OCI-LY1 (cell line): ENCODE data around the gene USH2A.

Source experiments
- H2AFZ ChIP-seq: fragments of 200-600 bp; sonication (generic), shearing (Covaris generic); 2 replicates; pipeline ENCODE4 v1.6.0; 2014; ENCODE audit warnings: antibody characterized with exemption, mild to moderate bottlenecking, low read length
- H3F3A ChIP-seq: fragments of 200-600 bp; sonication (generic), shearing (Covaris generic); 2 replicates; pipeline ENCODE4 v1.6.0; 2014; ENCODE audit warnings: mild to moderate bottlenecking, antibody characterized with exemption, low read length, moderate library complexity; ENCODE audit not compliant: insufficient read depth
- H3K27ac ChIP-seq: fragments of 200-600 bp; sonication (generic); 2 replicates; pipeline ENCODE4 v1.5.1; 2014; ENCODE audit warnings: low read length, mixed run types, mild to moderate bottlenecking, low read depth; ENCODE audit not compliant: poor library complexity, severe bottlenecking
- H3K27me3 ChIP-seq: fragments of 200-600 bp; sonication (generic); 2 replicates; pipeline ENCODE4 v1.6.0; 2014; ENCODE audit warnings: antibody characterized with exemption, mild to moderate bottlenecking, low read length, moderate library complexity; ENCODE audit not compliant: insufficient read depth
- H3K36me3 ChIP-seq: fragments of 200-600 bp; sonication (generic); 2 replicates; pipeline ENCODE4 v1.6.1; 2014; ENCODE audit warnings: mild to moderate bottlenecking, antibody characterized with exemption, low read length, moderate library complexity, mixed read lengths; ENCODE audit not compliant: insufficient read depth
- H3K4me1 ChIP-seq: fragments of 200-600 bp; sonication (generic); 2 replicates; pipeline ENCODE4 v1.5.1; 2014; ENCODE audit warnings: mild to moderate bottlenecking, low read length, moderate library complexity; ENCODE audit not compliant: insufficient read depth, severe bottlenecking
- H3K4me2 ChIP-seq: fragments of 200-600 bp; sonication (generic), shearing (Covaris generic); 2 replicates; pipeline ENCODE4 v1.6.1; 2014; ENCODE audit warnings: low read length
- H3K4me3 ChIP-seq: fragments of 200-600 bp; sonication (generic); 2 replicates; pipeline ENCODE4 v1.5.1; 2014; ENCODE audit warnings: low read length, low read depth, mild to moderate bottlenecking, mixed read lengths; ENCODE audit not compliant: poor library complexity, severe bottlenecking
- H3K79me2 ChIP-seq: fragments of 200-600 bp; shearing (Covaris generic); 2 replicates; pipeline ENCODE4 v1.6.1; 2016; ENCODE audit warnings: mixed run types, low read length, mixed read lengths; ENCODE audit not compliant: insufficient read depth
- H3K9ac ChIP-seq: fragments of 200-600 bp; sonication (generic), shearing (Covaris generic); 2 replicates; pipeline ENCODE4 v1.6.1; 2014; ENCODE audit warnings: mild to moderate bottlenecking, low read length, mixed read lengths
- H3K9me2 ChIP-seq: fragments of 200-600 bp; sonication (generic), shearing (Covaris generic); 2 replicates; pipeline ENCODE4 v1.6.1; 2014; ENCODE audit warnings: low read depth, mild to moderate bottlenecking, low read length, mixed read lengths
- H3K9me3 ChIP-seq: fragments of 200-600 bp; shearing (Covaris generic); 2 replicates; pipeline ENCODE4 v1.6.1; 2014; ENCODE audit warnings: low read length, mixed read lengths
- H4K20me1 ChIP-seq: fragments of 200-600 bp; sonication (generic), shearing (Covaris generic); 2 replicates; pipeline ENCODE4 v1.6.0; 2016; ENCODE audit warnings: mild to moderate bottlenecking, low read length; ENCODE audit not compliant: insufficient read depth
- EZH2 ChIP-seq: fragments of 200-600 bp; sonication (generic), shearing (Covaris generic); IDR thresholded peaks from 2 replicates; pipeline ENCODE4 v1.8.0; 2017; ENCODE audit warnings: borderline replicate concordance, mixed run types, mild to moderate bottlenecking, antibody characterized with exemption, low read length, moderate library complexity, mixed read lengths
- TF ChIP-seq, protein P1 (sequence below): fragments of 200-600 bp; sonication (generic), shearing (Covaris generic); IDR thresholded peaks from 2 replicates; pipeline ENCODE4 v1.5.1; 2017; ENCODE audit warnings: mild to moderate bottlenecking, antibody characterized with exemption, low read length, moderate library complexity, mixed read lengths

Gene USH2A

DNA sequence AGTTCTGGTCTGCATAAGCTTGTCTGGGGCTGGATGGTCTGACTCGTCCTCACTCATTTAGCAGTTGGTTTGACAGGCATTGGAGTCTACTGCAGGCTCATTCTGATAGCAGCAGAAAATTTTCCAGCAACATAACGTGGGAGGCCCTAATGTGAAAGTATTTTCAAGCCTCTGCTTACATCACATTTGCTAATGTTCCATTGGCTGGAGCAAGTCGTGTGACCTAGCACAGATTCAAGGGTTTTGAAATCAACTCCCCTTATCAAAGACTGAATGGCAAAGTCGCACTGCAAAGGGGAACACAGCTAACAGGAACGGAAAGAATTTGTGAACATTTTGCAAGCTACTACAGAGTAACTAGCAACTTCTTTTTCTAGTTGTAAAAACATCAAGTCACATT lies 2.3 kb upstream of the USH2A start:
- no peaks in the 10 kb centered on the region for H3K9me3 ChIP-seq
- no peaks in the 10 kb centered on the region for H3K9me2 ChIP-seq
- H3K4me3 ChIP-seq: no peak overlapping the region
- no peak overlapping the region for H3K27ac ChIP-seq
- H3F3A ChIP-seq: no peaks in the 10 kb centered on the region
- no peaks in the 10 kb centered on the region for H3K36me3 ChIP-seq
- no peak for TF ChIP-seq EZH2
- H4K20me1 ChIP-seq: no peaks in the 10 kb centered on the region
- H3K4me1 ChIP-seq: no peaks in the 10 kb centered on the region
- no peaks in the 10 kb centered on the region for H3K27me3 ChIP-seq
- H3K9ac ChIP-seq: no peak overlapping the region
- no peaks in the 10 kb centered on the region for H3K79me2 ChIP-seq
- no peak overlapping the region for H3K4me2 ChIP-seq
- H2AFZ ChIP-seq: no peak overlapping the region

DNA sequence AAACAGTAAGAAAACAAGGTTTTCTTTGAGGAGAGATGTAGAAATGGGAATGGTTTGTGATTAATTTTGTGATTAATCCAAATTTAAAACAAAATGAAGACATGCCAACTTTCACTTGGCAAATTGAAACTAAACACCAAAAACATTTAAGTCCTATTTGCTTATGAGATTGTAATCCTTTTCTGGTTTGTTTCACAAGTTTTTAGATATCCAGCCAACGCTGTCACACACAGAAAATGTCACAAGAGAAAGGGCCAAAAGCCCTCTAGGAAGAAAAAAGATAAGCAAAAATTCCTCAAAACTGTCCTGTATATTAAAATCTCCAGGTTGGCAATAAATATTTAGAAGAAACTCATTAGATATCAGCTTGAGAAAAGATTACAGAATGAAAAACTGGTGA lies 2.5 kb downstream of the USH2A start:
- Histone ChIP-seq H3K79me2 (no peaks in the 10 kb centered on the region), H3K4me1 (no peaks in the 10 kb centered on the region), H4K20me1 (no peaks in the 10 kb centered on the region), H3F3A (no peaks in the 10 kb centered on the region), H3K9me2 (no peaks in the 10 kb centered on the region), H3K27ac (no peak overlapping the region), H3K4me3 (no peak overlapping the region), H3K36me3 (no peaks in the 10 kb centered on the region), H3K9me3 (no peaks in the 10 kb centered on the region), H3K4me2 (no peak overlapping the region), H3K9ac (no peak overlapping the region), H3K27me3 (no peaks in the 10 kb centered on the region), H2AFZ (no peak overlapping the region)
- TF ChIP-seq, protein P1, sequence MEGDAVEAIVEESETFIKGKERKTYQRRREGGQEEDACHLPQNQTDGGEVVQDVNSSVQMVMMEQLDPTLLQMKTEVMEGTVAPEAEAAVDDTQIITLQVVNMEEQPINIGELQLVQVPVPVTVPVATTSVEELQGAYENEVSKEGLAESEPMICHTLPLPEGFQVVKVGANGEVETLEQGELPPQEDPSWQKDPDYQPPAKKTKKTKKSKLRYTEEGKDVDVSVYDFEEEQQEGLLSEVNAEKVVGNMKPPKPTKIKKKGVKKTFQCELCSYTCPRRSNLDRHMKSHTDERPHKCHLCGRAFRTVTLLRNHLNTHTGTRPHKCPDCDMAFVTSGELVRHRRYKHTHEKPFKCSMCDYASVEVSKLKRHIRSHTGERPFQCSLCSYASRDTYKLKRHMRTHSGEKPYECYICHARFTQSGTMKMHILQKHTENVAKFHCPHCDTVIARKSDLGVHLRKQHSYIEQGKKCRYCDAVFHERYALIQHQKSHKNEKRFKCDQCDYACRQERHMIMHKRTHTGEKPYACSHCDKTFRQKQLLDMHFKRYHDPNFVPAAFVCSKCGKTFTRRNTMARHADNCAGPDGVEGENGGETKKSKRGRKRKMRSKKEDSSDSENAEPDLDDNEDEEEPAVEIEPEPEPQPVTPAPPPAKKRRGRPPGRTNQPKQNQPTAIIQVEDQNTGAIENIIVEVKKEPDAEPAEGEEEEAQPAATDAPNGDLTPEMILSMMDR: no peak
- TF ChIP-seq EZH2: no peak

DNA sequence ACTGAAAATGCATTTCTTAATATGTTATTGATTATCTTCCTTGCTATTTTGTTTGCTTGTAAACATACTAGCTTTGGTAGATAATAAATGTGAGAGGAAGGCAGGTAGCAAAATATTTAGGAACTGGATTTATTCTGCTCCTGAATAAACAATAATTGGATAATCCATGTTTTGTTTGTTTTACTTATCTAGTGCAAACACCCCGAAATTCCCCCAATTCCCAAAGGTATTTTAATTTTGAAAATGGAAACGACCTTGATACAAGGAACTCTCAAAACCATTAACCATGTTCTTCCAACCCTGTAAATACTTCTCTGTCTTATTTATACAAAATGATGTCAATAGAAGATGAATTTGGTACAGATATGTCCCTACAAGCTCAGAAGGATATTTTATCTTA lies 3.0 kb downstream of the USH2A start:
- H3F3A ChIP-seq: no peaks in the 10 kb centered on the region
- H4K20me1 ChIP-seq: no peaks in the 10 kb centered on the region
- H3K9me2 ChIP-seq: no peaks in the 10 kb centered on the region
- no peak overlapping the region for H3K4me3 ChIP-seq
- H3K4me2 ChIP-seq: no peak overlapping the region
- no peaks in the 10 kb centered on the region for H3K4me1 ChIP-seq
- H3K79me2 ChIP-seq: no peaks in the 10 kb centered on the region
- no peak overlapping the region for H2AFZ ChIP-seq
- H3K27ac ChIP-seq: no peak overlapping the region
- no peak for TF ChIP-seq EZH2
- TF ChIP-seq, protein P1: no peak
- H3K9ac ChIP-seq: no peak overlapping the region
- no peaks in the 10 kb centered on the region for H3K27me3 ChIP-seq
- no peaks in the 10 kb centered on the region for H3K9me3 ChIP-seq
- H3K36me3 ChIP-seq: no peaks in the 10 kb centered on the region

DNA sequence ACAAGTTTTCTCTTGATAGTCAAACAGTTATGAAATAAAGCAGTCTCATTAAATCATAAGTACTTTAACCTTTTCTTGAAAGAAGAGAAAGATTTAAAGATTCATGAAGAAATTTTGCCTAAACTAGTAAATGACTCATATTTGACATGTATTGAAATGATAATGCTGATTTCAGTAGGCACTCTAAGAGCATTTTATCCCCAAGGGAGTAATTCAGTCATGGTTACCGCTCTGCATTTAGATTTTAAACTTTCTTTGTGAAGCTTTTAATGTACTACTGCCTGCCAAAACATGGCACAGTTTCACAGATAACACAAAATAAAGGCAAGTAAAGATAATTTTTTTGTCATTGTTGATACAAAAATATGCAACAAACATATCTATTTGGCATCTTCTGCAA lies 6.8 kb downstream of the USH2A start:
- TF ChIP-seq, protein P1: no peak
- no peak for TF ChIP-seq EZH2
- no peaks in the 10 kb centered on the region for H3K9me3 ChIP-seq
- H3F3A ChIP-seq: no peaks in the 10 kb centered on the region
- no peaks in the 10 kb centered on the region for H3K4me1 ChIP-seq
- no peaks in the 10 kb centered on the region for H3K9me2 ChIP-seq
- H4K20me1 ChIP-seq: no peaks in the 10 kb centered on the region
- no peak overlapping the region for H3K4me3 ChIP-seq
- H2AFZ ChIP-seq: no peak overlapping the region
- no peaks in the 10 kb centered on the region for H3K27me3 ChIP-seq
- no peaks in the 10 kb centered on the region for H3K79me2 ChIP-seq
- H3K27ac ChIP-seq: no peak overlapping the region
- H3K4me2 ChIP-seq: no peak overlapping the region
- no peaks in the 10 kb centered on the region for H3K36me3 ChIP-seq
- H3K9ac ChIP-seq: no peak overlapping the region
